ENCODE measurements around the gene DOCK10.
A peak's percentile ranks its signal among the peaks of the same experiment; 100 is the strongest.

DOCK10 gene

GRCh38 chr2:224837558-224837957 lies 204.7 kb downstream of the DOCK10 start:
- Histone ChIP-seq H3K9ac (ENCODE audit: low read depth, low read length) (peak overlapping the region; percentile 66), H3K36me3 (ENCODE audit: insufficient read depth, low read length) (peaks cover 59% of the 10 kb centered on the region)

GRCh38 chr2:224837066-224837465 lies 205.2 kb downstream of the DOCK10 start:
- Histone ChIP-seq H3K4me3 (ENCODE audit: low read length) (no peak overlapping the region), H3K4me1 (ENCODE audit: control insufficient read depth, insufficient read depth, low read length) (peaks cover 38% of the 10 kb centered on the region), H3K9ac (ENCODE audit: low read depth, low read length) (peak overlapping the region; percentile 57), H3K4me2 (ENCODE audit: low read length) (peak overlapping the region; percentile 63), H3K36me3 (ENCODE audit: insufficient read depth, low read length) (peaks cover 59% of the 10 kb centered on the region), H3K27me3 (ENCODE audit: control insufficient read depth, insufficient read depth, low read length) (no peaks in the 10 kb centered on the region), H3K9me3 (replicated peaks; ENCODE audit: low read length) (no peaks in the 10 kb centered on the region)

More at GRCh38 chr2:224837558-224837957, 204.7 kb downstream of the DOCK10 start:
- Histone ChIP-seq H3K4me1 (ENCODE audit: control insufficient read depth, insufficient read depth, low read length) (peaks cover 38% of the 10 kb centered on the region), H3K4me2 (ENCODE audit: low read length) (peak overlapping the region; percentile 63), H3K4me3 (ENCODE audit: low read length) (no peak overlapping the region), H3K27me3 (ENCODE audit: control insufficient read depth, insufficient read depth, low read length) (no peaks in the 10 kb centered on the region), H3K9me3 (replicated peaks; ENCODE audit: low read length) (no peaks in the 10 kb centered on the region)

- Histone ChIP-seq H3K4me2 (ENCODE audit: low read length) (no peak overlapping the region), H3K27me3 (ENCODE audit: control insufficient read depth, insufficient read depth, low read length) (no peaks in the 10 kb centered on the region), H3K4me3 (ENCODE audit: low read length) (no peak overlapping the region), H3K36me3 (ENCODE audit: insufficient read depth, low read length) (peaks cover 64% of the 10 kb centered on the region), H3K9ac (ENCODE audit: low read depth, low read length) (peak overlapping the region; percentile 21), H3K4me1 (ENCODE audit: control insufficient read depth, insufficient read depth, low read length) (peaks cover 38% of the 10 kb centered on the region), H3K9me3 (replicated peaks; ENCODE audit: low read length) (no peaks in the 10 kb centered on the region)
Measured at GRCh38 chr2:224836263-224836662, 206.0 kb downstream of the DOCK10 start.

GRCh38 chr2:224835405-224835804 lies 206.9 kb downstream of the DOCK10 start:
- peak overlapping the region; percentile 9 for H3K4me2 ChIP-seq (ENCODE audit: low read length)
- peaks cover 38% of the 10 kb centered on the region for H3K4me1 ChIP-seq (ENCODE audit: control insufficient read depth, insufficient read depth, low read length)
- no peaks in the 10 kb centered on the region for H3K27me3 ChIP-seq (ENCODE audit: control insufficient read depth, insufficient read depth, low read length)
- no peaks in the 10 kb centered on the region for H3K9me3 ChIP-seq (replicated peaks; ENCODE audit: low read length)
- H3K36me3 ChIP-seq (ENCODE audit: insufficient read depth, low read length) = peaks cover 64% of the 10 kb centered on the region
- H3K9ac ChIP-seq (ENCODE audit: low read depth, low read length) = peak overlapping the region; percentile 21
- no peak overlapping the region for H3K4me3 ChIP-seq (ENCODE audit: low read length)

- Histone ChIP-seq H3K4me1 (ENCODE audit: control insufficient read depth, insufficient read depth, low read length) (peaks cover 38% of the 10 kb centered on the region), H3K36me3 (ENCODE audit: insufficient read depth, low read length) (peaks cover 66% of the 10 kb centered on the region), H3K4me3 (ENCODE audit: low read length) (no peak overlapping the region), H3K4me2 (ENCODE audit: low read length) (no peak overlapping the region), H3K9ac (ENCODE audit: low read depth, low read length) (no peak overlapping the region), H3K27me3 (ENCODE audit: control insufficient read depth, insufficient read depth, low read length) (no peaks in the 10 kb centered on the region), H3K9me3 (replicated peaks; ENCODE audit: low read length) (no peaks in the 10 kb centered on the region)
Measured at GRCh38 chr2:224833986-224834385, 208.3 kb downstream of the DOCK10 start.

- Histone ChIP-seq H3K9ac (ENCODE audit: low read depth, low read length) (no peak overlapping the region), H3K9me3 (replicated peaks; ENCODE audit: low read length) (no peaks in the 10 kb centered on the region), H3K4me2 (ENCODE audit: low read length) (no peak overlapping the region), H3K36me3 (ENCODE audit: insufficient read depth, low read length) (peaks cover 79% of the 10 kb centered on the region), H3K4me1 (ENCODE audit: control insufficient read depth, insufficient read depth, low read length) (peaks cover 22% of the 10 kb centered on the region), H3K4me3 (ENCODE audit: low read length) (no peak overlapping the region), H3K27me3 (ENCODE audit: control insufficient read depth, insufficient read depth, low read length) (no peaks in the 10 kb centered on the region)
Measured at GRCh38 chr2:224832207-224832606, 210.1 kb downstream of the DOCK10 start.

- Histone ChIP-seq H3K4me3 (ENCODE audit: low read length) (no peak overlapping the region), H3K4me1 (ENCODE audit: control insufficient read depth, insufficient read depth, low read length) (peaks cover 15% of the 10 kb centered on the region), H3K27me3 (ENCODE audit: control insufficient read depth, insufficient read depth, low read length) (no peaks in the 10 kb centered on the region), H3K36me3 (ENCODE audit: insufficient read depth, low read length) (peaks cover 75% of the 10 kb centered on the region), H3K9me3 (replicated peaks; ENCODE audit: low read length) (no peaks in the 10 kb centered on the region), H3K4me2 (ENCODE audit: low read length) (no peak overlapping the region), H3K9ac (ENCODE audit: low read depth, low read length) (no peak overlapping the region)
Measured at GRCh38 chr2:224831530-224831929, 210.7 kb downstream of the DOCK10 start.

GRCh38 chr2:224820283-224820991 lies 221.8 kb downstream of the DOCK10 start:
- Histone ChIP-seq H3K9ac (ENCODE audit: low read depth, low read length) (no peak overlapping the region), H3K4me1 (ENCODE audit: control insufficient read depth, insufficient read depth, low read length) (peaks cover 30% of the 10 kb centered on the region), H3K9me3 (replicated peaks; ENCODE audit: low read length) (no peaks in the 10 kb centered on the region), H3K36me3 (ENCODE audit: insufficient read depth, low read length) (peaks cover 59% of the 10 kb centered on the region), H3K27me3 (ENCODE audit: control insufficient read depth, insufficient read depth, low read length) (no peaks in the 10 kb centered on the region), H3K4me3 (ENCODE audit: low read length) (no peak overlapping the region), H3K4me2 (ENCODE audit: low read length) (no peak overlapping the region)

GRCh38 chr2:224819075-224819474 lies 223.2 kb downstream of the DOCK10 start:
- H3K9ac ChIP-seq (ENCODE audit: low read depth, low read length) = no peak overlapping the region
- no peaks in the 10 kb centered on the region for H3K9me3 ChIP-seq (replicated peaks; ENCODE audit: low read length)
- H3K36me3 ChIP-seq (ENCODE audit: insufficient read depth, low read length) = peaks cover 68% of the 10 kb centered on the region
- H3K4me2 ChIP-seq (ENCODE audit: low read length) = no peak overlapping the region
- H3K27me3 ChIP-seq (ENCODE audit: control insufficient read depth, insufficient read depth, low read length) = no peaks in the 10 kb centered on the region
- H3K4me3 ChIP-seq (ENCODE audit: low read length) = no peak overlapping the region
- H3K4me1 ChIP-seq (ENCODE audit: control insufficient read depth, insufficient read depth, low read length) = peaks cover 30% of the 10 kb centered on the region

GRCh38 chr2:224817676-224818075 lies 224.6 kb downstream of the DOCK10 start:
- Histone ChIP-seq H3K27me3 (ENCODE audit: control insufficient read depth, insufficient read depth, low read length) (no peaks in the 10 kb centered on the region), H3K9ac (ENCODE audit: low read depth, low read length) (no peak overlapping the region), H3K4me1 (ENCODE audit: control insufficient read depth, insufficient read depth, low read length) (peaks cover 30% of the 10 kb centered on the region), H3K4me3 (ENCODE audit: low read length) (no peak overlapping the region), H3K36me3 (ENCODE audit: insufficient read depth, low read length) (peaks cover 68% of the 10 kb centered on the region), H3K4me2 (ENCODE audit: low read length) (no peak overlapping the region), H3K9me3 (replicated peaks; ENCODE audit: low read length) (no peaks in the 10 kb centered on the region)

GRCh38 chr2:224816816-224817215 lies 225.5 kb downstream of the DOCK10 start:
- peaks cover 61% of the 10 kb centered on the region for H3K36me3 ChIP-seq (ENCODE audit: insufficient read depth, low read length)
- H3K9ac ChIP-seq (ENCODE audit: low read depth, low read length) = no peak overlapping the region
- no peaks in the 10 kb centered on the region for H3K9me3 ChIP-seq (replicated peaks; ENCODE audit: low read length)
- peaks cover 30% of the 10 kb centered on the region for H3K4me1 ChIP-seq (ENCODE audit: control insufficient read depth, insufficient read depth, low read length)
- no peaks in the 10 kb centered on the region for H3K27me3 ChIP-seq (ENCODE audit: control insufficient read depth, insufficient read depth, low read length)
- H3K4me2 ChIP-seq (ENCODE audit: low read length) = peak overlapping the region; percentile 43
- no peak overlapping the region for H3K4me3 ChIP-seq (ENCODE audit: low read length)

- Histone ChIP-seq H3K27me3 (ENCODE audit: control insufficient read depth, insufficient read depth, low read length) (no peaks in the 10 kb centered on the region), H3K4me1 (ENCODE audit: control insufficient read depth, insufficient read depth, low read length) (peaks cover 19% of the 10 kb centered on the region), H3K4me2 (ENCODE audit: low read length) (no peak overlapping the region), H3K4me3 (ENCODE audit: low read length) (no peak overlapping the region), H3K9ac (ENCODE audit: low read depth, low read length) (no peak overlapping the region), H3K9me3 (replicated peaks; ENCODE audit: low read length) (no peaks in the 10 kb centered on the region), H3K36me3 (ENCODE audit: insufficient read depth, low read length) (peaks cover 45% of the 10 kb centered on the region)
Measured at GRCh38 chr2:224813578-224813977, 228.7 kb downstream of the DOCK10 start.

Measured in skeletal muscle satellite cell (primary cell).